Fibroblast of skin of left quadriceps (primary cell): ENCODE data around the gene SH3GLB1.
A peak's percentile ranks its signal among the peaks of the same experiment; 100 is the strongest.

Experiments used
- DNase-seq, 2 experiments: peaks; one replicate each; pipeline ENCODE4 v3.0.0-alpha.2; 2013; ENCODE audit warnings: low read depth in 2 of 2

SH3GLB1 gene

GRCh38 chr1:86773341-86774288 lies 69.2 kb downstream of the SH3GLB1 start:
- DNase-seq: no peak

GRCh38 chr1:86774305-86775295 lies 70.2 kb downstream of the SH3GLB1 start:
- DNase-seq: peak; percentile 60 to 66

GRCh38 chr1:86775395-86775794 lies 71.0 kb downstream of the SH3GLB1 start:
- no peak for DNase-seq

GRCh38 chr1:86776108-86776507 lies 71.7 kb downstream of the SH3GLB1 start:
- DNase-seq: no peak

GRCh38 chr1:86778569-86779239 lies 74.3 kb downstream of the SH3GLB1 start:
- DNase-seq: no peak

GRCh38 chr1:86779308-86780191 lies 75.2 kb downstream of the SH3GLB1 start:
- peak; percentile 18 to 29 for DNase-seq

GRCh38 chr1:86782482-86782881 lies 78.1 kb downstream of the SH3GLB1 start:
- no peak for DNase-seq

- DNase-seq: no peak
Observed at GRCh38 chr1:86787621-86788020, 83.2 kb downstream of the SH3GLB1 start.

- DNase-seq: peak; percentile 64 to 70
Observed at GRCh38 chr1:86788300-86789206, 84.2 kb downstream of the SH3GLB1 start.

- DNase-seq: no peak
Observed at GRCh38 chr1:86795316-86795715, 90.9 kb downstream of the SH3GLB1 start.
